Nephron (organoid): ENCODE results near the gene SH3YL1.
A peak's percentile ranks its signal among the peaks of the same experiment; 100 is the strongest.

Experiments used
- H3K27ac Mint-ChIP-seq, 3 experiments: 2 replicates each; pipeline ENCODE4 v1.8.0; 2020; ENCODE audit warnings: mixed read lengths in 3 of 3, mild to moderate bottlenecking in 2 of 3, moderate library complexity in 1 of 3
- H3K27me3 Mint-ChIP-seq: 2 replicates; pipeline ENCODE4 v1.8.0; 2021; ENCODE audit warnings: low read depth, mild to moderate bottlenecking, moderate library complexity, mixed read lengths
- H3K36me3 Mint-ChIP-seq: 2 replicates; pipeline ENCODE4 v1.8.0; 2020; ENCODE audit warnings: low read depth, mixed read lengths
- H3K4me1 Mint-ChIP-seq: 2 replicates; pipeline ENCODE4 v1.8.0; 2020; ENCODE audit warnings: mixed read lengths
- H3K4me3 Mint-ChIP-seq, 3 experiments: 2 replicates each; pipeline ENCODE4 v1.8.0; 2020; ENCODE audit warnings: mild to moderate bottlenecking in 3 of 3, mixed read lengths in 3 of 3, moderate library complexity in 2 of 3
- H3K9me3 Mint-ChIP-seq: 2 replicates; pipeline ENCODE4 v1.8.0; 2020; ENCODE audit warnings: mixed read lengths
- TF ChIP-seq, protein P1 (sequence below), 3 experiments: fragments of 200-600 bp; sonication (generic); IDR thresholded peaks; one replicate each; pipeline ENCODE4 v1.5.0; 2021; ENCODE audit warnings: antibody characterized with exemption in 3 of 3; ENCODE audit not compliant: unreplicated experiment in 3 of 3

SH3YL1 gene

DNA sequence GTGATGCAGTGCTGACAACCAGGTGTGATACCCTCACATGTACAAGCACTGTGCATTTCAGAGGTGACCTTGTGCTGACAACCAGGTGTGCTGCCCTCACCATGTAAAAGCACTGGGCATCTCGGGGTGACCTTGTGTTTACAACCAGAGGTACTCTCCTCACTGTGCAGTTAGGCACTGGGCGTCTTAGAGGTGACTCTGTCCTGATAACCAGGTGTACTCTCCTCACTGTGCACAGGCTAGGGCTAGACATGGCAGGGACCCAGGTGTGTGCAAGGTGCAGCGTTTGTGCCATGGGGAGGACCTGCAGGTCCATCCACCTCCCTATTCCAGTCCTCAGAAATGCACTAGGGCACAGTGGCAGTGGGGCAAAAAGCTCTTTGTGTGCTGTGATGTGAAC, 32.5 kb upstream of the SH3YL1 start:
- Mint-ChIP-seq H3K36me3 (no peaks in the 10 kb centered on the region), H3K9me3 (peaks cover 13% of the 10 kb centered on the region), H3K27me3 (peaks cover 50% of the 10 kb centered on the region), H3K27ac (no peak overlapping the region), H3K4me1 (no peaks in the 10 kb centered on the region), H3K4me3 (no peak overlapping the region)
- TF ChIP-seq, protein P1, sequence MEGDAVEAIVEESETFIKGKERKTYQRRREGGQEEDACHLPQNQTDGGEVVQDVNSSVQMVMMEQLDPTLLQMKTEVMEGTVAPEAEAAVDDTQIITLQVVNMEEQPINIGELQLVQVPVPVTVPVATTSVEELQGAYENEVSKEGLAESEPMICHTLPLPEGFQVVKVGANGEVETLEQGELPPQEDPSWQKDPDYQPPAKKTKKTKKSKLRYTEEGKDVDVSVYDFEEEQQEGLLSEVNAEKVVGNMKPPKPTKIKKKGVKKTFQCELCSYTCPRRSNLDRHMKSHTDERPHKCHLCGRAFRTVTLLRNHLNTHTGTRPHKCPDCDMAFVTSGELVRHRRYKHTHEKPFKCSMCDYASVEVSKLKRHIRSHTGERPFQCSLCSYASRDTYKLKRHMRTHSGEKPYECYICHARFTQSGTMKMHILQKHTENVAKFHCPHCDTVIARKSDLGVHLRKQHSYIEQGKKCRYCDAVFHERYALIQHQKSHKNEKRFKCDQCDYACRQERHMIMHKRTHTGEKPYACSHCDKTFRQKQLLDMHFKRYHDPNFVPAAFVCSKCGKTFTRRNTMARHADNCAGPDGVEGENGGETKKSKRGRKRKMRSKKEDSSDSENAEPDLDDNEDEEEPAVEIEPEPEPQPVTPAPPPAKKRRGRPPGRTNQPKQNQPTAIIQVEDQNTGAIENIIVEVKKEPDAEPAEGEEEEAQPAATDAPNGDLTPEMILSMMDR (IDR thresholded peaks at IDR 0.05; ENCODE audit: unreplicated experiment in 3 of 3): no peak

GRCh38 chr2:295090-295489, 31.3 kb upstream of the SH3YL1 start:
- Mint-ChIP-seq H3K4me3 (no peak overlapping the region), H3K9me3 (peaks cover 7% of the 10 kb centered on the region), H3K36me3 (no peaks in the 10 kb centered on the region), H3K27ac (peak overlapping the region in 1 of 3 experiments; percentile 22), H3K27me3 (peaks cover 63% of the 10 kb centered on the region), H3K4me1 (peaks cover 1% of the 10 kb centered on the region)
- TF ChIP-seq, protein P1 (IDR thresholded peaks at IDR 0.05; ENCODE audit: unreplicated experiment in 3 of 3): no peak

- Mint-ChIP-seq H3K27me3 (peaks cover 67% of the 10 kb centered on the region), H3K9me3 (no peaks in the 10 kb centered on the region), H3K4me3 (peak overlapping the region; percentile 83 to 95 (median 87)), H3K27ac (peak overlapping the region in 2 of 3 experiments; percentile 56 to 58), H3K4me1 (peaks cover 19% of the 10 kb centered on the region), H3K36me3 (no peaks in the 10 kb centered on the region)
- TF ChIP-seq, protein P1 (IDR thresholded peaks at IDR 0.05; ENCODE audit: unreplicated experiment in 3 of 3): peak; percentile 70 to 88 (median 73)
These were observed 26.4 kb upstream of the SH3YL1 start for GRCh38 chr2:290090-290722.

- Mint-ChIP-seq H3K4me1 (peaks cover 19% of the 10 kb centered on the region), H3K27ac (peak overlapping the region in 2 of 3 experiments; percentile 56 to 58), H3K4me3 (peak overlapping the region; percentile 83 to 95 (median 87)), H3K27me3 (peaks cover 73% of the 10 kb centered on the region), H3K9me3 (no peaks in the 10 kb centered on the region), H3K36me3 (no peaks in the 10 kb centered on the region)
- TF ChIP-seq, protein P1 (IDR thresholded peaks at IDR 0.05; ENCODE audit: unreplicated experiment in 3 of 3): no peak
These were observed 25.7 kb upstream of the SH3YL1 start for GRCh38 chr2:289362-290089.

GRCh38 chr2:288758-289361, 25.0 kb upstream of the SH3YL1 start:
- Mint-ChIP-seq H3K27ac (no peak overlapping the region), H3K36me3 (no peaks in the 10 kb centered on the region), H3K4me1 (peaks cover 19% of the 10 kb centered on the region), H3K27me3 (peaks cover 69% of the 10 kb centered on the region), H3K9me3 (no peaks in the 10 kb centered on the region), H3K4me3 (peak overlapping the region; percentile 32 to 80 (median 74))
- TF ChIP-seq, protein P1 (IDR thresholded peaks at IDR 0.05; ENCODE audit: unreplicated experiment in 3 of 3): no peak
